SK-N-MC (cell line): Measurements from ENCODE around the gene TRIM73.
"Not testable (repeated sequence)": the region's sequence is repeated elsewhere in the genome, so short reads cannot be mapped to it uniquely, and the experiment has no call there.

Source experiments
- EZH2 ChIP-seq: fragments of 200-600 bp; sonication (generic); IDR thresholded peaks from one replicate; pipeline ENCODE4 v1.6.1; 2017; ENCODE audit warnings: antibody characterized with exemption
- POLR2AphosphoS5 ChIP-seq: IDR thresholded peaks from 2 replicates; pipeline ENCODE4 v1.6.1; 2012; ENCODE audit warnings: mild to moderate bottlenecking, low read depth, low read length, borderline replicate concordance

- not testable (repeated sequence) for TF ChIP-seq POLR2AphosphoS5, EZH2
Measured at GRCh38 chr7:75404663-75405062, 9.2 kb downstream of the TRIM73 start.
